ENCODE results near the gene CNOT4.

DNA sequence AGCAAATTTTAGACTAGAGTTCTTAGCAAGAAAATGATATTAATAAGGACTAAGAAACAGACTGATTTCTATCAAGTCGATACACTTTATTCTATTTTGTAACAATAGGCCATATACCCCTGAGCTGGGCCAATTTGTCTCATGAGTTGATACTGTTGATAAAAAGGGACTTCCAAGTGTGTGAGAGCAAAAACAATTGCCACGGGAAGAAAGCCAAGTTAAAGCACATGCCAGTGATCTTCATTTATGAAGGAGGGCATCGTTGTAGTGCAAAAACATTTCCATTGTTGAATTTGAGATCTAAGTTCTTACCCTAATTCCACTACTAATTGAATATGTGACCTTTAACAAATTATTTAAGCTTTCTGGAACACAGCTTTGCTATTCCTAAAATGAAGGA lies 119.9 kb downstream of the CNOT4 start:
- TF ChIP-seq, protein P1, sequence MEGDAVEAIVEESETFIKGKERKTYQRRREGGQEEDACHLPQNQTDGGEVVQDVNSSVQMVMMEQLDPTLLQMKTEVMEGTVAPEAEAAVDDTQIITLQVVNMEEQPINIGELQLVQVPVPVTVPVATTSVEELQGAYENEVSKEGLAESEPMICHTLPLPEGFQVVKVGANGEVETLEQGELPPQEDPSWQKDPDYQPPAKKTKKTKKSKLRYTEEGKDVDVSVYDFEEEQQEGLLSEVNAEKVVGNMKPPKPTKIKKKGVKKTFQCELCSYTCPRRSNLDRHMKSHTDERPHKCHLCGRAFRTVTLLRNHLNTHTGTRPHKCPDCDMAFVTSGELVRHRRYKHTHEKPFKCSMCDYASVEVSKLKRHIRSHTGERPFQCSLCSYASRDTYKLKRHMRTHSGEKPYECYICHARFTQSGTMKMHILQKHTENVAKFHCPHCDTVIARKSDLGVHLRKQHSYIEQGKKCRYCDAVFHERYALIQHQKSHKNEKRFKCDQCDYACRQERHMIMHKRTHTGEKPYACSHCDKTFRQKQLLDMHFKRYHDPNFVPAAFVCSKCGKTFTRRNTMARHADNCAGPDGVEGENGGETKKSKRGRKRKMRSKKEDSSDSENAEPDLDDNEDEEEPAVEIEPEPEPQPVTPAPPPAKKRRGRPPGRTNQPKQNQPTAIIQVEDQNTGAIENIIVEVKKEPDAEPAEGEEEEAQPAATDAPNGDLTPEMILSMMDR (IDR thresholded peaks at IDR 0.05), result no peak
- TF ChIP-seq POLR2A (IDR thresholded peaks at IDR 0.05), result no peak

Measured in prostate gland (tissue), 2 donors.